GM19043 (cell line): ENCODE data around the gene ARID4A.
"Not testable (repeated sequence)": the region's sequence is repeated elsewhere in the genome, so short reads cannot be mapped to it uniquely, and the experiment has no call there.

Experiments used
- ATAC-seq: cut with Tn5 transposase; IDR thresholded peaks from one replicate; pipeline ENCODE4 v1.9.1; 2021; ENCODE audit warnings: low read depth; ENCODE audit not compliant: unreplicated experiment

ARID4A gene

DNA sequence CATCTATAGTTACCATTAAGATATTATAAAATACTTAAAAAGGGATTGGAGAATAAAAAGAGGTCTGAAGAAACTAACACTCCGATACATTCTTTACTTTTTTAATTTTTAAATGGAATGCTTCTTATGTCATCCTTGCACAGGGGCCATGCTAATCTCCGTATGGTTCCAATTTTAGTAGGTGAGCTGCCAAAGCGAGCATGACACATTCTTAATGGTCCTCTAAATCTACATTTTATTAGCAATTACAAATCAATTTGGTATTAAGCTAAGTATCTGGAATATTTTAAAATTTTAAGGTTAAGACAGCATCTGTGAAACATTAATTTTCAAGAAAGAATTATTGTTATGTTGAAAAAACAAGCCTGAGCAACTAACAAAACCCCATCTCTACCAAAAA, 6.2 kb upstream of the ARID4A start:
- ATAC-seq: no peak

DNA sequence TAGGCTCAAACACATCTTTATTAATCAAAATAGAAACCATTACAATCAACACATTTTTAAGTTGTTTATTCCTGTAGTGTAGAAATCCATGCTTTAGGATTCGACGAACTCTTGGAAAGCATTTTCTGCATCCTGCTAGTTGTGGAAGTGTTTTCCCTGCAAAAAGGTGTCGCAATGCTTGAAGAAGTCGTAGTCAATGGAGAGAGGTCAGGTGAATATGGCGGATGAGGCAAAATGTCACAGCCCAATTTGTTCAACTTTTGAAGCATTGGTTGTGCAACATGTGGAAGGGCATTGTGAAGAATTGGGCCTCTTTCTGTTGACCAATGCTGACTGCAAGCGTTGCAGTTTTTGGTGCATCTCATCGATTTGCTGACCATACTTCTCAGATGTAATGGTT, 4.2 kb upstream of the ARID4A start:
- ATAC-seq: no peak

DNA sequence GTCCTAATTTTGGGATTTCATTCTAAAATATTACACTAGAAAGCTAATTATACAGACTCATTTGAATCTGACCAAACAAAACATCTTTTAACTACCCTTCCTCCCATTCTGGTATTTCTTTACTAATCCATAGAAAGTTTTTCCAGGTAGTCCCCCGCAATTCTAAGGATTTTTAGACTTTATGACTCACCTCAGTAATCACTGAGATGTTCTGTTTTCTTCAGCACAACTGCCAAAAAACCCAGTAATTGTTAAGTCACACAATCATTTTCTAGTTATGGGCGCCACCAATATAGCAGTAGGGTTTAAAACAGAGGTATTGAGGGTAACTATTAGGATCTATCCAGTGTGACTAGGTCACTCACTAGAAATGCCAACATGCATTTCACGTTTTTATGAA, 1.6 kb upstream of the ARID4A start:
- no peak for ATAC-seq

DNA sequence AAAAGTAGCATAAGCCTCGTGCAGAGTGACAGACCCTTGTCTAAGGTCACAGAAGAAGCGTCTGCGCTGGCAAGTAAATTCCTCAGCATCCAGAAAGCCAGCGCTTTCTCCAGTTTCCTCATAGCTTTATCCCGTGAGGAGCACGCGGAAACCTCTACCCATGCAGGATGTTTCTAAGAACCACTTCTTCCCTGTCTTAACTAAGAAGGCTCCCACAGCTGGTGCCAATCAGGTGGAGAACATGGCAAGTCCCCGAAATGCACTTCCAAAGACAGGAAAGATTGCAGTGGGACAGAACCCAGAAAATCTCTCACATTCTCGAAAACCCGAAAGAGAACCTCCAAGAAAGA, 968 bp upstream of the ARID4A start:
- no peak for ATAC-seq

DNA sequence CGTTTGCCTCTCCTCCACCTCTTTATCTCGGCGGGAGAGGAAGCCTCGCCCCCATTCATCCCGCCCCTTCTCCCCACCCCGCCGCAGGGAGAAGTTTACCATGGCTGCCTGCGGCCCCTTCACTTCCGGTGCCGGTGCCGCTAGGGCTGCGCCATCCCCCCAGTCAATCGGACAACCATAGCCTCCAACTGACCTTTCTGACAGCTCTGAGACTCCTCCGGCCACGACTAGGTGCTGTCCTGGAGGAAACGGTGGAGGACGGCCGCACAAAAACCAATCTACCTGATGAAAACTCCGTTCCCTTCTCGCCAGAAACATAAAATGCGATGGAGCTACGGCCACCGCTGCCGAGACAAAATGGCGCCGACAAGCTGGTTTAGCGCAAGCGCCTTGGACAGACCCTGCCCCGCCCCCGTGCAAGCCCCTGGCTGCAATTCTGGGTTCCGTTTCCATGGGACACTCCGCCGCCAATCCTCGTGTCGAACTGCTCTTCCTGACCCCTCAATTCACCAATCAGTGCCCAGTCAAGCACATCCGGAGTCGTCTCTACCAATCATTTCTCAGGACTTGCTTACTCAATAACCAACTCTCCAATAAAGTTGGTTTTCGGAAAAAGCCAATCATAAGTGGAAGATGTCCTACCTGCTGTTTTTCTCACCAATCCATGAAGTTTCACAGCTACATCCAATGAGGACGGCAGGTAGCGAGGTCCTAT, 436 bp upstream of the ARID4A start:
- peak; percentile 83 for ATAC-seq

DNA sequence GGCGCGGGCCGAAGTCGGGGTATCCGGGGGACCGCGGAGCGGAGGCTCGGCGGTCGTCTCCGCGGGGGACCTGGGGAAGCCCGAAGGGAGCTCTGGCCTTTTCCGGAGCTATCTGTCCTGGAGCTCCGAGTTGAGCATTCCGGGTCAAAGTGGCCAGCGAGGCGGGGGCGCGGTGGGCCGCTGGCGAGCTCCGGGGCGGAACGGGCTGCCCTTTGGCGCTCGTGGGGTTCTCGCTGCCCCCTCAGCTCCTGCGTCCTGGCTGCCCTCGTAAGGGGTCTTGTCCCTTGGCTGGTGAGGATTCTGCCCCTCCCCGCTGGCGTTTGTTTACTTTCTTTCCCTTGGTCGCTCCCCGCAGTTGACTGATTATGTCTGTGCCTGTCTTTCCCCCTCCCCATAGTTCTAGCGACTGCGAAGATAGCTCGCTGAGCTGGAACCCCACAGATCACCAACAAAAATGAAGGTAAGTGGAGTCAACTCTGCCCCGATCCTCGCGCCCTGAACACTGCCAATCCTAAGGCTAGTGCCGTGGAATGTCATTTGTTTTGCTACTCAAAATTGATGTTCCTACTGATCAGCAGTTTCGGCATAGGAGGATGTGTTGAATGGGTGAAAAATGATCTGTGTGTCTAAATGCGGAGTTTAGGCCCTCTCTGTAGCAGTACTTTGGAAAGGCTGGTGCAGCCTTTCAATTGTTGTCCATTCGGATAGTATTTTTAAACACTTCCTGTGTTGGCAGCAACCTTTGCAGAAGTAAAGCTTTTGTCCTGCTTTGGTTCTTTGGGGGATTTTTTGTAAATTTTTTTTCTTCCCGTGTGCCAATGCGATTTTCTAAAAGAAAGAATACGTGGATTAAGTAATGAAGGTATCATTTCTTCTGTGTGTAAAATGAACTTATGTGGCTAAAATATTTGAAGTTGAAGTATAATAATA, 1.3 kb downstream of the ARID4A start:
- ATAC-seq: no peak

DNA sequence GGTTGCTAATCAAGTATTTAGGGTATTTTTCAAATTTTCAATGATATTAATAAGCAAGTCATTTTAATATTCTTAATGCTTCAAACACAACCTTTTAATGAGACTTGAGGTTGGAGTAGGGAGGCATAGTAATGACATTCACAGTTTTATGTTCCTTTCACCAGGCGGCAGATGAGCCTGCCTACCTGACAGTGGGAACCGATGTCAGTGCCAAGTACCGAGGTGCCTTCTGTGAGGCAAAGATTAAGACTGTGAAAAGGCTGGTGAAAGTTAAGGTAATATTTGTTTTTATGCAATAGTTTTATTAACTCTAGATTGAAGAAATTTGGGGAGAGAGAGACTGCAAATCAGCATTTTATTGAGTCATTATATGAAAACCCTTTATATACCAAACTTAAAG, 3.1 kb downstream of the ARID4A start:
- ATAC-seq: no peak

DNA sequence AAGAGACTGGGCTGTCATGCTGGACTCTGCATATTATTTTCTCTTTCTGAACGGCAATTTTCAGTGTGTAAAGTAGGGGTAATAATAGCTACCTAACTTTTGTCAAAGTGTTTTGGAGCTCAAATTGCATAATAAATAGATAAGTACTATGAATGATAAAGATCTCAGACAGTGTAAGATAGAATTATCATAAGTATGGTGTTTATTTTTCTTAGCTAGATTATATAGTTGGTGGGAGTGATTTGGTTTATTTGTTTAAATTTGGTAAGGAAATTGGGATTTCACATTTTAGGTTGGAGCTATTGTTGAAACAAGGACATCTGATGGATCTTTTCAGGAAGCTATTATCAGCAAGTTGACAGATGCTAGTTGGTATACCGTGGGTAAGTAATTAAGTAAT, 7.4 kb downstream of the ARID4A start:
- ATAC-seq: no peak

DNA sequence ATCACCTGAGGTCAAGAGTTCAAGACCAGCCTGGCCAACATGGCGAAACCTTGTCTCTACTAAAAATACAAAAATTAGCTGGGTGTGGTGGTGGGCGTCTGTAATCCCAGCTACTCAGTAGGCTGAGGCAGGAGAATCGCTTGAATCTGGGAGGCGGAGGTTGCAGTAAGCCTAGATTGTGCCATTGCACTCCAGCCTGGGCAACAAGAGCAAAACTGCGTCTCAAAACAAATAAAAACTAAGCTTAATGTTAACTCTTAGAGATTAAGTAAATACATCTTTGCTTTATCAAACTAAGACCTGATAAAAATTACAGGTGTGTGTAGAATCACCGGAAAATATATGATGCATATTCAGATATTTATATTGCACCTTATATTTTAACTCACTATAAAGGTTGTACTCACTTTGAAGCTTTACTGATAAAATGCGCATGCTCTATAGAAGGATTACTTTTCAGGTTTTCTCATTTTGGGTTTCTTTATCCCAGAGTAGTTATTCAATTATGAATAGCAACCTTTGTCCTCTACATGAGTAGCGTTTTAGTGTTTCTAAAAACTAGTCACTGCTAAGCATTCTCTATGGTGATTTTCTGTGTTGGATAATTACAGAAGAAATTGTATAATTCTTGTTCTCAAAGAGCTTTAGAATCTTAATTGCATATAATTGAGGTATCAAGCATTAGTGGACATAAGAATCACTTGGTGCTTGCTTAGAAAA, 9.4 kb downstream of the ARID4A start:
- no peak for ATAC-seq

DNA sequence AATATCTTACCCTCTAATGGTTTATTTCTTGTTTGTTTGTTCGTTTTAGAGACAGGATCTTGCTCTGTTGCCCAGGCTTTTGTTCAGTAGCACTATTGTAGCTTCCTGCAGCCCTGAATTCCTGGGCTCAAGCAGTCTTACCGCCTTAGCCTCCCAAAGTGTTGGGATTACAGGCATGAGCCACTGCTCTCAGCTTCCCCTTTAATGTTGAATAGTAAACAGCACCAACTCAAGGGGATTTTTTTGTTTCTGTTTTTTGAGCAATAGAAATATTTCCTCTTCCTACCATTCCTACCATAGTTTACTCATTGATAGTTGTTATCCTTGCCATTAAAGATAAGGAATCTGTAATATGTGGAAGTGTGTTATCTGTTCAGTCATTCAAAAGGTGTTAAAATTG, 10.7 kb downstream of the ARID4A start:
- no peak for ATAC-seq

DNA sequence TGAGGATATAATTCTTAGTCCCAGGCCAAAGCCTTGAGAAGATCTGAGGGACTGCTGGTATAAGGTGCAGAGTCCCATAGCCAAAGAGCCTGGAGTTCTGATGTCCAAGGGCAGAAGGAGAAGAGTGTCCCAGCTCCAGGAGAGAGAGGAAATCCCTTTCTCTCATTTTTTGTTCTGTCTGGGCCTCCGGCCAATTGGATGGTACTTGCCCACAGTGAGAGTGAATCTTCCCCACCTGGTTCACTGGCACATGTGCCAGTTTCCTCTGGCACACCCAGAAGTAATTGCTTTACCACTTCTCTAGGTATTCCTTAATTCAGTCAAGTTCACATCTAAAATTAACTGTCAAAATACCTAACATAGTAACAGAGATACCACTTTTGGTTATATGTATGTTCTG, 15.3 kb downstream of the ARID4A start:
- no peak for ATAC-seq

DNA sequence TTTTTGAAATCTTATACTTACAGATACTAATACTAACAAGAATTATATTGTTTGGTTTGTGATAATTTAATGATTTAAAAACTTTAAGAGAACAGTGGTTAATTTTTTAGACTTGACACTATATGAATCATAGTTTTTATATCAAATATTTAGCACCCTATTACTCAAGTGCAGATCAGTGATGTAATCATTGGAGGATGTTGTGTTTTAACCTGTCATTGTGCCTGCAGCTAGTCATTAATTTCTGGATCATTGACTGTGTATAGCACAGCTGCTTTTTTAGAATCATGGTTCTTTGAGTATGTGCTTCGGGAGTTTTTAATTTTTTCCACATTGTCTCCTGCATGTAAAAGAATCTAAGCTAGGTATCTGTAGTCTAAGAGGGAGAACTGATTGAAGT, 17.3 kb downstream of the ARID4A start:
- ATAC-seq: no peak

DNA sequence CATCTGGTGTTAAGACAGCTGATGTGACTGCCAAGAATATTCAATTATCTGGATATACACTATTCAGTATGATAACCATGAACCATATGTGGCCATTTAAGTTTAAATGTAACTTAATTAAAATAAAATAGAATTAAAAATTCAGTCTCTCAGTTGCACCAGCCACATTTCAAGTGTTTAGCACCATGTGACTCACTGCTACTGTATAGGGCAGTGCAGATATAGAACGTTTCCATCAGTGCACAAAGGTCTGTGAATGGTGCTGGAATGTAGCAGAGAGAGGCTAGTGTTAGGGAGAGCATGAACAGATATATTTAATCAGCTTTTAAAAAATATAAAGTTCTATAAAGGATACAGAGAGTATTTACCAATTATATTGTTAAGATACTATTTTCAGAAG, 28.7 kb downstream of the ARID4A start:
- no peak for ATAC-seq

DNA sequence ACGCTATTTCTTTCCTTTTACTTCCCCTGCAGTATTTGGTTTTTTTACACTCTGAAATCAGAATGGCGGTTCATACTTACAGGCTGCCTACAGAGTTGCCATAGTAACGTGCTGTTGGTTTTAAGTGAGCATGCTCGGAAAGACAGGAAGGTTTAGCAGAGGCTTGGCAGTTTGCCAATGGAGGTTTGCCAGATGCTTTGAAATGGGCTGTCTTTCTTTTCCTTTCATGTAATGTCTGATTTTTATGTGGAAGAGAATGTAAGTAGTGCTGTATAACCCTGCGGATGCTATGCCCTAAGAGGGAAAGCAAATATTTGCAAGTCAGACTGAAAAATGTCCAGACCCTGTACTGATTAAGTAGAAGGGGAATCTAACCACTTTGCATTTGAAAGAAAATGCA, 32.8 kb downstream of the ARID4A start:
- peak; percentile 92 for ATAC-seq

DNA sequence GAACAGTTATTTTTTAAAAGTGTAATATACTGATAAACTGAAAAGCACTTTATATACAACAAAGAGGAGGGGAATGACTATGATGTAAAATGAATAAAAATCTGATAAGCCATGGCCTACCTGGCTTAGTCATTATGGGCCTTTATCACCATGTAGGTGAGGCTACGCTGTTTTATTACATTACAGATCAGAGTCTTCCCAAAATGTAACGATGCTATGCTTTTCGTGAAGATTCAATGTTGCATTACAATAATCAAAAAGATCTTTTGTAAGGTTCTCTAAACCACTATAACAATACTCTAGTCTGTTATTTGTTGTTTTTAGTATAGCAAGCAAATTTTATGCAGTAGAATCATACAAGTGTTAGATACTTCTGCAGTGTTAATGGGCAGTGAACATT, 34.2 kb downstream of the ARID4A start:
- no peak for ATAC-seq

DNA sequence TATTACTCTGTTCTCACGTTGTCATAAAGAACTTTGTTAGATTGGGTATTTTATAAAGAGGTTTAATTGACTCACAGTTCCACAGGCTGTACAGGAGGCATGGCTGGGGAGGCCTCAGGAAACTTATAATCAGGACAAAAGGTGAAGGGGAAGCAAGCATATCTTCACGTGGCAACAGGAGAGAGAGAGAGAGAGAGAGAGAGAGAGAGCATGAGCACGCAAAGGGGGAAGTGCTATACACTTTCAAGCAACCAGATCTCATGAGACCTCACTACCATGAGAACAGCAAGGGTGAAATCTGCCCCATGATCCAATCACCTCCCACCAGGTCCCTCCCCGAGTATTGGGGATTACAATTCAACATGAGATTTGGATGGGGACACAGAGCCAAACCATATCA, 41.3 kb downstream of the ARID4A start:
- ATAC-seq: not testable (repeated sequence)

DNA sequence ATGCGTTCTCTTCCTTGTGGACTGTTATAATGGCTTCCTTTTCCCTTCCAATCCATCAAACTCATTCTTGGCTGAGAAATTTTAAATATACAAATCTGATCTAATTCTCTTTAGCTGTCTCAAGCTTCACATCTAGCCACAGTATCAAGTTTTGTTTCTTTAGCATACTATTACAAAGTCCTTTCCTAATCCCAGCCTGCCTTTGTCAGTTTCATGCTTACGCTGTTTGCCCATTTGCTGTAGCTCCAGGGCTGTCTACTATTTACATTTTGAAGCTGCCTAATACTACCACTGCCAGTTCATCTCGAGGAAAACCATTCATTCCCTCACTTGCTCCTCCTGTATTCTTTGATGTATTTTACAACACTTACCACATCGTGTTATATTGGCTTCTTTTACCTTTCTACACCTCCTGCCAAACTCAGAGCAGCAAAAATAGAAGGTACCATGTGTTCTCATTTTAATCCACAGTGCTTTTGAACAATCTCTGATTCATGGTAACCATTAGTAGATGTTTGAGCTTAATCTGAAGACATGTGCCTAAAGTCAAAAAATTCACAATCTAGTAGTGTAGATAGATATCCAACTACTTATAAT, 42.9 kb downstream of the ARID4A start:
- ATAC-seq: no peak

DNA sequence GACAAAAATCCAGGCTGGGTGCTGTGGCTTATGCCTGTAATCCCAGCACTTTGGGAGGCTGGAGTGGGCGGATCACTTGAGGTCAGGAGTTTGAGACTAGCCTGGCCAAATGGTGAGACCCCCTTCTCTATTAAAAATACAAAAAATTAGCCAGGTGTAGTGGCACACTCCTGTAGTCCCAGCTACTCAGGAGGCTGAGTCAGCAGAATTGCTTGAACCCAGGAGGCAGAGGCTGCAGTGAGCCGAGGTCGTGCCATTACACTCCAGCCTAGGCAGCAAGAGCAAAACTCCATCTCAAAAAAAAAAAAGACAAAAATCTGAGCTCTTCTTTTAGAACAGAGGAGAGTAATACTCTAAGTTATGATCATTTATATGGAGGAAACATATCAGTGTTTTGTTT, 45.2 kb downstream of the ARID4A start:
- ATAC-seq: not testable (repeated sequence)

DNA sequence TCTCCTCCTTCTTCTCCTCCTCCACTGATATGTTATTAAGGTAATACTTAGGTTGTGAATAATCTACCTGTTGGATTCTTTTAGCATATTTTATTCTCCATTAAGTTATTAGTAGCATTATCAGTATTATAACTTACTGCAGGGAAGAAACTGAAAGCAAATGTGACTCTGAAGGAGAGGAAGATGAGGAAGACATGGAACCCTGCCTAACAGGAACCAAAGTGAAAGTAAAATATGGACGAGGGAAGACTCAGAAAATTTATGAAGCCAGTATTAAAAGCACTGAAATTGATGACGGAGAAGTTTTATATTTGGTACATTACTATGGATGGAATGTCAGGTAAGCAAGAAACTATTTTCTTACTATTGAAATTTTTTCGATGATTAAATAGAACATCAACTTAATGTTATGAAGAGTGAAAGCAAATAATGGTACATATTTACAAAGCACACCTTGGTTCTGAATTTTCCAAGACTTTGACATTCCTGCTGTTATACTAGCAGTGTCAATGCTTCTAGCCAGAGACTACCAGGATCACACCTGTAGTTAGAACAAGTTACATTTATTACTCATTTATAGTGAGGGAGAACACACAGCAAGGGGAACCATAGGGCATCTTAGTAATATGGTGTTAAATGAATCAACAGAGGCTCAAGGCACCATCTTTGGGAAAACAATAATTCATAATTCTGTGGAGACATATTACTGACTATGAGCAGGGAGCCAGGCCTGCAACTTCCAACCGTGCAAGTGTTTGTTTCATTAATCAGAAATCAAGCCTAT, 55.4 kb downstream of the ARID4A start:
- ATAC-seq: no peak

DNA sequence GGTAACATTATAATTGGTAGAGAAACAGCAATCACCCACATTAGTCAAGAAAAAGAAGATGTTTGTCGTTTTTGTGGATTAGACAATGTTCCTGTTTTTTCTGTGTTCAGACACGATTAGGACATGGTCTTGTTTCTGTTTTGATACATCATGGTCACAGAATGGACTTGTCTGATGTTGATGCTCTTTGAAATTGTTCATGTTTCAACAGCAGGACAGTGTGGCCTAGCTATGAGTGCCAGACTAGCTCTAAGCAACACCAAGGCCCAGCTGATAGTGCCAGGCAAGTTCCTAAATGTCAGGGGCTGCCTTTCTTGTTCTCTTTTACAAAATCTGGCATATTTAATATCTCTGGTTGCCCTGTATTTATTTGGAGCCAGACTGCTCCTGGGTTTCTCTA, 56.5 kb downstream of the ARID4A start:
- no peak for ATAC-seq
